T-helper 1 cell (primary cell): ENCODE results near the gene EBF3.
"Not testable (repeated sequence)": the region's sequence is repeated elsewhere in the genome, so short reads cannot be mapped to it uniquely, and the experiment has no call there.

Source experiments
- DNase-seq, 5 donors: peaks; one replicate each; pipeline ENCODE4 v3.0.0-alpha.2; 2012 to 2020

The EBF3 gene

GRCh38 chr10:129926066-129927055 is 37.7 kb downstream of the EBF3 start:
- DNase-seq, result no peak

GRCh38 chr10:129924375-129925085 is 39.5 kb downstream of the EBF3 start:
- no peak for DNase-seq

DNA sequence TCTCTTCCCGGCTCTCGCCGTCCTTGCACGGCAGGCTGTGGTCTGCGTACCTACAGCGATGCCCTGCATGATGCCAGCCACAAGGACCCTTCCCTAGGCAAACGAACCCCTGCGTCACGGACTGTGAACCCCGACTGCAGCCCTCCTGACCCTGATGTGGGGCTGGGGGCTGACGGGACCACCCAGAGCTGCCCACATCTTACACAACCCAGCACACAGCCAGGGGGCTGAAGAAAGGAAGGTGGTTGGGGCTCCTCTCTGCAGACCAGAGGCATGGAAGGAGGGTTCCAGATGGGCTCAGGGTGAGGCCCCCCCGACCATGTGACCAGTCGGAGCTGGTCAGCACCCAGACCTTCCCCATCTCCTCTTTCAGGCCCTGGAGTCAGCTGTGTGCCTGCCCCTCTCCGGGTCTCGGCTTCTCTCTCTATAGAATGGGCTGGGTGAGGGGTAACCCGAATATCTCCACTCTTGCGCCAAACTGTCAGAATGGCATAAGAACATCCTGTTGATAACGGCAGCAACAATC is 41.4 kb downstream of the EBF3 start:
- no peak for DNase-seq

- no peak for DNase-seq
These were observed 42.1 kb downstream of the EBF3 start for GRCh38 chr10:129921801-129922597.

- DNase-seq, result no peak
These were observed 42.9 kb downstream of the EBF3 start for GRCh38 chr10:129921065-129921670.

- DNase-seq, result not testable (repeated sequence)
These were observed 43.9 kb downstream of the EBF3 start for GRCh38 chr10:129920187-129920586.

GRCh38 chr10:129919358-129919757 is 44.7 kb downstream of the EBF3 start:
- no peak for DNase-seq

DNA sequence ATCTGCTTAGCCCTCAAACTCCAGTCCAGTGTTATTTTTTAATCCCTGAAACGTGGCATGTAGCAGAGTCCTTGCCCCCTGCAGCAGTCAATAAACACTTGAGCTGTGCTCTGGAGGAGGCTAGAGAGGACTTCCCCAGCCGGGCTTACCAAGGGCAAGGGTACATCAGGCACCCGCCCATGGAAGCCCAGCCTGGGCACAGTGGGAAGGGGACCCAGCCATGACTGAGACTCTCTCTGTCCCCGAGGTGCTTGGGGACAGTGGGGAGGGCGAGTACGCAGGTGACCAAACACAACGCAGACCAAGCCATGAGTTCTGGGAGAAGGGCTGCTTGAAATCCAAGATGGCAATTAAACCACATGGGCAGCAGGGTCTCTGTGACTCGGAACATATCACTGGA is 45.2 kb downstream of the EBF3 start:
- DNase-seq, result no peak

DNA sequence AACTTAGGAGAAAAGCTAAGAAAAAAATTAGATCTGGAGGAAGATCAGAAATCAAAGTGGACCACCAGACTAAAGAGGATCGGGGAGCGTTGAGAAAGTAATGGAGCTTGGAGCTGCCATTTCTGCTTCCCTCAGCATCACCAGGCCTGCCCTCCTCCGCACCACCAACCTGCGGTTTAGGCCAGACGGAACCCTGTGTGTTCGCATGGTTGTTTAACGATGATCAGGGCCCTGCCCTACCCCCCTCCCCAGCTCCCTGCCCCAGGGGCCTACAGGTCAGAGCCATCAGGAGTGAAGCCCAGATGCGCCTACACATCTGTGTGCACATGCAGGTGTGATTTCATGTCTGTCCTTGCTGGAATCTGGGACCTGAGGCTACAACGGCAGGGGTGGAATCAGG is 45.7 kb downstream of the EBF3 start:
- no peak for DNase-seq

GRCh38 chr10:129917936-129918335 is 46.1 kb downstream of the EBF3 start:
- no peak for DNase-seq

GRCh38 chr10:129916506-129916995 is 47.5 kb downstream of the EBF3 start:
- no peak for DNase-seq

- DNase-seq, result no peak
These were observed 48.3 kb downstream of the EBF3 start for GRCh38 chr10:129915526-129916378.

DNA sequence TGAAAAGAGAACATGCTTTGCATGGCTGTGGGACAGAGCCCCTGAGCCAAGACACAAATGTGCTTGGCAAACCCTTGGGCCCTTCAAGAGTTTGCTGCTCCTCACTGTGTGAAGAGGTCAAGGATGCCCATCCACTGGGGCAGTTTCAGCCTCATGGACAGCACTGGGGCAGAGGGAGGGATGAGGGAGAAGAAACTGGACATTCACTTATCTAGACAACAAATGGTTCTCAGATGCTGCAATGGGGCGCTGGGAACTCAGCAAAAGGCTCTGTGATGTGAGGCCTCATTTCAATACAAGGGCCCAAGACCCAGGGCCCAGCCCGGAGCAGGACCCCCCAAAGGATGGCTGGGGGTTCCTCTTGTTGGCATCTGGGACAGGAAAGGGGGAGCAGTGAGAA is 49.1 kb downstream of the EBF3 start:
- DNase-seq, result no peak

- no peak for DNase-seq
These were observed 49.8 kb downstream of the EBF3 start for GRCh38 chr10:129914153-129914855.

- no peak for DNase-seq
These were observed 50.9 kb downstream of the EBF3 start for GRCh38 chr10:129912986-129913695.

DNA sequence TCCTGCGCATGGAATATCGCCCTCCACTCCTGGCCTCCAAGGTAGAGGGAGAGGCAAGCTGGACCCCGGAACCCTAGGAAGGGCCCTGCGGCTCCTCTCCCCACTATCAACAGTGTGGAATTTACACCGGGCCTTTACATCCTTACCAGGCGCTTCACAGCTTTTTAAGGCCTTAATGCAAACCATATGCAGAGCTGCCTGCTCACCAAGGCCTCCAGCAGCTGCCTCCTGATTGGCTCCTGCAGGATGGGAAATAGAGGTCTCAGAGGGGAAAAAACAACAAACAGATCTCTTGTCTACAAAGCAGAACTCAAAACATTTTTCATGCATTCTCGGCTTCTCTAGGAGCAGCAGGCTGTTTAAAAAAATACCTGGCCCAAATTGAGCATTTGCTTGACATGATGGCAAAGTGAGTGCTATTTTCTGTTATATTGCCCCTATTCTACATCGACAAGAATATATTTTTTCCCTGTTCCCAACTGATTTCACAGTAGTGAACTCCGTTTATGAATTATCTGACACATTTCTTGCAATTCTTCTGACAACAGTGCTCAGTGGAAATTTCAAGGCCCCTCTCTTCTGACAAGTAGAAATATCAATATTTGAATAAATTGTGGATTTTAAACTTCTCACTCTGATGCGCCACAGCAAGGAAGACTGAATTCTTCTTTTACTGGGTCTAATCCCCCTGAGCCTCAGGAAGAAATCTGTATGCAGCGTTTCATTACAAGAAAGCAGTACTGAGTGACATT is 51.7 kb downstream of the EBF3 start:
- DNase-seq, result no peak

DNA sequence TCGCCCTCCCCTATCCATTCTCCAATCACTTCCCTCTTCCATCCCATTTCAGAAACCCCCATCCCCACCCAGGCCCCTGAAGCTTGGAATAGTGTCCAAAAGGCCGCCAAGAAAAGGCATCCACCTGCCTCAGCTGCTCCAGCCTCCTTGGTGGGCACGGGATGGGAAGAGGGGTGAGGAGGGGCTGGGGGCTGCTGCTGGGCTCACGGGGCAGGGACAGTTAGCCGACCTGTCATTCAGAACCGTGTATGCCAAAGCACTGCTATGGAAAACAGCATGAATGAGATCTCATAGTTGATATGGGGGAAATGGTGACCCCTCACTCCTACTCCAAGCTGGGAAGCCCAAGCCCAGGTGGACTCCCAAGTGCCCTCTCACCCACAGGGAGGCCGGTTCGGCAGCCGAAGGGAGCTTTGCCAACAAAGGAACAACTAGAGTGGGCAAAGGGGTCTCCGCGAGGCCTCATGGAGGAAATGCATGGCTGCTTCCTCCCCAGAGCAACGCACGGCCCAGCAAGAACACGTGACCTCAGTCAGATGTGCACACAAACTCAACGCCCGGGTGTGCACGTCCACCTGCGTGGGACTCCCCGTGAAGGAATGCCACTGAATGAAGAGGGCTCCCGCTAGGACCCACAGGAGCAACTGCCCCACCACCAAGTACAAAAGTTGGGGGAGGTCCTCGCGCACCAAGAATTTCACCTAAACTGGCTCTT is 52.5 kb downstream of the EBF3 start:
- no peak for DNase-seq

GRCh38 chr10:129910861-129911260 is 53.2 kb downstream of the EBF3 start:
- DNase-seq, result no peak
